HG03575 (cell line): ENCODE data around the gene IL2.

Experiments used
- ATAC-seq: cut with Tn5 transposase; IDR thresholded peaks from one replicate; pipeline ENCODE4 v1.9.1; 2021; ENCODE audit not compliant: unreplicated experiment, insufficient number of reproducible peaks, low FRiP score; ENCODE audit errors: extremely low read depth

Gene IL2

GRCh38 chr4:122456231-122457116 lies at the start of gene IL2:
IL2 (minus strand) TSS chr4:122456725; CDS start chr4:122456440, 285 bp downstream.
- ATAC-seq = no peak

GRCh38 chr4:122503214-122503613 lies 46.7 kb upstream of the IL2 start:
- ATAC-seq = no peak

GRCh38 chr4:122500852-122501501 lies 44.5 kb upstream of the IL2 start:
- ATAC-seq = no peak

DNA sequence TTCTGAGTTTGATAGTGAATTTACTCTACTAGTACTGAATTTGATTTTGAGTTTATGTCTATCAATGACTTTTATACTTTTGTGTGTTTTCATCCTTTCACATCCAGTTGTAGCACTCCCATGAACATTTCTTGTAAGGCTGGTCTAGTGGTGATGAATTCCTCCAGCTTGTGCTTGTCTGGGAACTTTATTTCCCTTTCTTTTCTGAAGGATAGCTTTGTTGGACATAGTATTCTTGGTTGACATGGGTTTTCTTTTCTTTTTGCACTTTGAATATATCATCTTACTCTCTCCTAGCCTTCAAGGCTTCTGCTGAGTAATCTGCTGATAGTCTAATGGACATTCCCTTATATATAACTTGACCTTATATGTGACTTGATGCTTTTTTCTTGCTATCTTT lies 32.5 kb upstream of the IL2 start:
- ATAC-seq = no peak

DNA sequence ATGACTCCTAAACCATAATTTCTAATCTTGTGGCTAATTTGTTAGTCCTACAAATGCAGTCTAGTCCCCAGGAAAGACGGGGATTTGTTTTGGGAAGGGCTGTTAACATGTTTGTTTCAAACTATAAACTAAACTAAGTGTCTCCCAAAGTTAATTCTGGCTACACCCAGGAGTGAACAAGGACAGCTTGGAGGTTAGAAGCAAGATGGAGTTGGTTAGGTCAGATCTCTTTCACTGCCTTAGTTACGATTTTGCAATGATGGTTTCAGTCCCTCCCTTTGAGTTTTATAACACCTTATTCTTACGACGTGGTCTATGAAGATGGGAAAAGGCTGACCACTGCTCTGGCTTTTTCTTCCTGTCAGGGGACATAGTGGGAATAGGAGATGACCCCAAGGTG lies 27.0 kb upstream of the IL2 start:
- ATAC-seq = no peak

DNA sequence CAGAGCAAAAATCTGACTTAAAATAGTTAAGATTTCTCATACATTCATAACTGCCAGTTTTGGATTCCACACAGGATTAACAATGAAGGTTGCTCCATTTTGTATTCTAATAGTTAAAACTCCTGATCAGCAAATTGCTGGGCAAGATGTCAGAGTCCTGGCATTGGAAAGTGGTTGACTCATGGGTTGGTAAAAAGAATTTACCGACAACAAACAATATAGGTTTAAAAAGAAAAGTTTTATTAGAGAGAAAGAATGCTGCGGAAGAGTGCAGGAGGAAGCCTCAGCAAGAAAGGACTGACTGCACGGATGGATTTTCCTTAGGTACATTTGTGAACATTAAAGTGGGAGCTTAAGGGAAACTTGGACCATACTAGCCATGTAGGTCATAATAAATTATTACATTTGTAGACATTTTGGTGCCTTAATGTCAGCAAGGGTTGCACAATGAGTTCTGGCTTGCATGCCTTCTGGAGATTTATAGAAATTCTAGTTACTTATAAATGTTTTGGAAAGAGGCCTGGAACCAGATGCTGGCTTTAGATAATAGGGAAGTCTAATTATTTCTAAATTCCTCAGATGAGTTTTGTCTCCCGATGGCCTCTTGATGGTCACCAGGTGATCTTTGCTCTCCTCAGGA lies 25.4 kb upstream of the IL2 start:
- ATAC-seq = no peak

DNA sequence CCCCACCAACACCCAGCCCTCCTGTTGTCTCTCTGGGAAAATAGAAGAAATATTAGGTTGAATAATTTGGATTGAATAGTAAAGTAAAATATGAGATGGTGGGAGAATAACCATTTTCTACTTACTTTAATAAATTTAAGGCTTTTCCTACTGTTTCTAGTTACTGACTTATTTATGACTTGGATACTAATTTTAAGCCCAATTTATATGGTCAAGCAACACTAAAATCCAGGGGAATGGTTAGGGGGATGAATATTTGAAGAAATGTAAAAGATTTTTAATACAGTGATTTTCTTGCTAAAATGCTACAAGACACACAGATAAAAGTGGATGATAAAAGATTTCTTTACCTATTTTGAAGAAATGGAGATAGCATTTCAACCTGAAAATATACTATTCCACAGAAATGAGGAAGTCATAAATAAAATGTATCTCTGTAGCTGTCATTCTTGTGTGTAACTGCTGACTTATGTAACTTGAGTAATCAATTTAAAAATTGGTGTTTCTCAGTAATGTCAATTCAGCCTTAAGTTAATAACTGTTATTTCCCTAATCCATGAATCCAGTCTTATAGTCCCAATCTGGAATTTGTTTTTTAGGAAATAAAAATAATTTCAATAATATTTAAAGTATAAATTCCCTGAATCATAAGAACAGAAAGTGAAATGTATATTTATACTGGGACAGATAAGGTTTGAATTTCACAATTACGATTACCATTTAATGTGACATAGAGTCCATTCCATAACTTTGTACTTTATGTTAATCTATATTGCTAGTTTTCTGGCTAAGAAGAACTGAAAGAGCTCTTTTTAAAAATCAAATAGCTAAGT lies 24.3 kb upstream of the IL2 start:
- ATAC-seq = no peak

DNA sequence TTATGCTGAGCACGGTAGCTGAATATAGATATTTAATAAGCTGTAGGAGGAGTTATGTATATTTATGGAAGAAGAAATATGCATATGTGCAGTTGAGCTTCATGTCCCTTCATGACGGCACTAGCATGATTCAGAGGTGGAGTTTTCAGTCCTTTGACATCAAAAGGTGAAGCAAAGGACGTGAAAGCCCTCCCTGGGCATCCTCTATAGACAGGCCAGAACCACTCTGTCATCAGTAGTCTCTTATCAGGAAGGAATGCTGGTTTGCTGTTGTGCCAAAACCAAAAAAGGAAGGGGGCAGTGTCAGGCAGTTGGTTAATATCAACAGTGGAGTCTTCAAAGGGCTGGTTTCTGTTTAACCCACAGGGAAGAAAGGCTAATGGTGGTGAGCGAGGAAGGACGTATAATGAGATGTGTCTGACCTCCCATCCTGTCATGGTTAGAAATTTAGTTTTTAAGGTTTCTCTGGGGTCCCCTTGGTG lies 23.5 kb upstream of the IL2 start:
- ATAC-seq = no peak

DNA sequence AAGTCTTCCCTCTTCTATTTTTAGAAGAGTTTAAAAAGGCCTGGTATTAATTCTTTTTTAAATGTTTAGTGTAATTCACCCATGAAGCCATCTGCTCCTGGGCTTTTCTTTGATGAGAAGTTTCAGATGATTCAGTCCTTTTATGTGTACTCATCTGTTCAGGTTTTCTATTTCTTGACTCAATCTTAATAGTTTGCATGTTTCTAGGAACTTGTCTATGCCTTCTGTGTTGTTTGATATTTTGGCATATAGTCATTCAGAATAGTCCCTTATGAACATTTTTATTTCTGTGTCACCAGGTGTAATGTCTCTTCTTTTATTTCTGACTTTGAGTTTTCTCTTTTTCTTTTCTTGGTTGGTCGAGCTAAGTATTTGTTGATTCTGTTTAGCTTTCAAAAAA lies 20.2 kb upstream of the IL2 start:
- ATAC-seq = no peak

- no peak for ATAC-seq
Observed at GRCh38 chr4:122476126-122476525, 19.6 kb upstream of the IL2 start.

GRCh38 chr4:122475233-122475632 lies 18.7 kb upstream of the IL2 start:
- no peak for ATAC-seq

DNA sequence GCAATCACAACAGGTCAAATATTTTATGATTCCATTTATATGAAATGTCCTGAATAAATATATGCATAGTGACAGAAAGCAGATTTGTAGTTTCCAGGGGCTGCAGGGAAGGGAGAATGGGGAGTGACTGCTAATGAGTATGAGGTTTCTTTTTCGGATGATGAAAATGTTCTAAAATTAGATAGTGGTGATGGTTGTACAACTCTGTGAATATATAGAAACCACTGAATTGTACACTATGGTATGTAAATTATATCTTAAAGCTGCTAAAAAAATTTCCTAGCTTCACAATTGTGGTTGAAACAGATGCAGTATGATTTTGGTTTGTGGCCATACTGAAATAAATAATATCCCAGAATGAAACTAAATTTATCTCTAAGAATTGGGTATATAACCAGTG lies 12.9 kb upstream of the IL2 start:
- ATAC-seq = no peak

DNA sequence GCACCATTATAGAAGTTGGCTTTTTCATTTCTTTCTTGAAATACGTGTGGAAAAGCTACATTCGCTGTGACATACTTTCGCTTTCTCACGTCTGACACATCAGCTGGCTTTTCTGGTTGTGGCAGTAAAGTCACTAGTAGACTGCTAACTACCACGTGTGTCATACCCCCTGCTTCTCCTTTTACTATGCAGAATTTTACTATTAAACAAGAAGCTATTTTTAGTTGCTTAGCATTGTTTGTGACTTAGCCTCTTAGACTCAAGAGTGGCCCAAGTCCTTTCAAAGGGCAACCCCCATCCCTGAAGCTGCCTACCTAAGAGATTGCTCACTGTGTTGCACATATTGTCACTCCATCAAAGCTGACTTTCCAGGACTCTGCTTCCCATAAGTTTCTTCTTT lies 2.1 kb upstream of the IL2 start:
- ATAC-seq = no peak

- no peak for ATAC-seq
Observed at GRCh38 chr4:122453384-122453995, 3.0 kb downstream of the IL2 start.

DNA sequence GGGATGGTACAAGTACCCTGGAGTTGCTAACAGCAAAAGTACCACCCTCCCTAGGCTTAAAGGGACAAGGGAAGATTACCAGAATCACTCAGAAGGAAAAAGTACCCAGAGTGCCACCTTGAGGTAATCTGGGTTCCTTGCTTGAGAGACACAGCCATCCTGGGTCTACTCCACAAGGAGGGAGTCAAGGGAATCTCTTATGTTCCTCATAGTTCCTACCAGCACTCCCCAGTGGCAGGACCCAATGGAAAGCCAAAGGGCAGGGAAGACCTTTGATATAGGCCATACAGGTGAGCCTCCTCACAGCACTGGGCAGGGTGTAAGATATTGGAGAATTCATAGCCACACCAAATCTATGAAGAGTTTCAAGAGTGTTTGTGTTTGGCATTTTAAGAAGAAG lies 5.7 kb downstream of the IL2 start:
- no peak for ATAC-seq

GRCh38 chr4:122434285-122434684 lies 22.2 kb downstream of the IL2 start:
- no peak for ATAC-seq

DNA sequence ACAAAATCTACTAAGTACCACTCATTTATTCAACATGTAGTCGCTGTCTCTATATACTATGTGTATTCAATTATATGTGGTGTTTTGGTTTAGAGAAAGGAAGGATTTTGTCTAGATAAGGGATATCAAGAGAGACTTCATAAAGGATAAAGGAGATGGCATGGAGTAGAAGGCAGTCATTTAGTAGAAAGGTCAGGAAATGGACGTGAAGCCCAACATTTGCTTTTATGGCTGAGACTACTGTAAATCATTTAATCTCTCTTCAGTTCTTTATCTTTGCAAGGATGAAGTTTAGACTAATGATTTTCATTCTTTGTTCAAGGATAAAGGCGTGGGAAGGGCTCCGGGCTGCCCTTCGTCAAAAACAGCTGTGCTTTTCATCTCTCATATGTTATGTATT lies 25.2 kb downstream of the IL2 start:
- ATAC-seq = no peak

- no peak for ATAC-seq
Observed at GRCh38 chr4:122423246-122423645, 33.3 kb downstream of the IL2 start.

GRCh38 chr4:122412547-122412946 lies 44.0 kb downstream of the IL2 start:
- ATAC-seq = no peak
